Gastrocnemius medialis (tissue), 4 donors: ENCODE results near the gene NTPCR. TPM values are rescaled to one million over a fixed set of nuclear protein-coding genes. Genes with fewer than 3 reads are reported as not detected.

Experiments
- ATAC-seq, 2 donors: fragments of 150-250 bp; one replicate each; pipeline ENCODE4 v1.9.1; 2016
- DNase-seq, 2 donors: peaks; one replicate each; pipeline ENCODE4 v3.0.0-alpha.2; 2019
- H3K27ac ChIP-seq, 4 donors: fragments of 200-600 bp; sonication (generic); 1 replicate in 1 of 4; 2 replicates in 3 of 4; pipeline ENCODE4 v1.5.1; 2016 to 2018; ENCODE audit warnings: mild to moderate bottlenecking in 2 of 4, moderate library complexity in 1 of 4
- H3K27me3 ChIP-seq, 3 donors: fragments of 200-600 bp; sonication (generic) in 2 of 3; 1 replicate in 1 of 3; 2 replicates in 2 of 3; pipeline versions ENCODE4 v1.5.1 to v1.6.0; 2016 to 2019; ENCODE audit warnings: mild to moderate bottlenecking in 1 of 3, moderate library complexity in 1 of 3
- H3K36me3 ChIP-seq, 2 donors: fragments of 200-600 bp; sonication (generic) in 1 of 2; one replicate each; pipeline ENCODE4 v1.5.1; 2017 to 2018
- H3K4me1 ChIP-seq, 2 donors: fragments of 200-600 bp; sonication (generic) in 1 of 2; one replicate each; pipeline ENCODE4 v1.5.1; 2016 to 2017; ENCODE audit warnings: mild to moderate bottlenecking in 2 of 2
- H3K4me3 ChIP-seq, 4 donors: fragments of 200-600 bp; sonication (generic) in 3 of 4; 1 replicate in 1 of 4; 2 replicates in 3 of 4; pipeline ENCODE4 v1.5.1; 2016 to 2019; ENCODE audit warnings: mild to moderate bottlenecking in 2 of 4
- H3K9me3 ChIP-seq, 3 donors: fragments of 200-600 bp; sonication (generic) in 2 of 3; 1 replicate in 1 of 3; 2 replicates in 2 of 3; pipeline ENCODE4 v1.5.1; 2016 to 2019
- CTCF ChIP-seq, 5 experiments: fragments of 450-650 bp in 3 of 5; fragments of 200-600 bp in 2 of 5; sonication (generic) in 2 of 5; IDR thresholded peaks in 4 of 5; conservative IDR thresholded peaks in 1 of 5; 1 replicate in 4 of 5; 2 replicates in 1 of 5; pipeline ENCODE4 v1.5.1; 2016 to 2019; ENCODE audit warnings: antibody characterized with exemption in 5 of 5, mild to moderate bottlenecking in 3 of 5, moderate library complexity in 3 of 5
- POLR2A ChIP-seq, 2 donors: fragments of 450-650 bp; IDR thresholded peaks; one replicate each; pipeline ENCODE4 v1.6.1; 2017; ENCODE audit warnings: antibody characterized with exemption in 2 of 2, mild to moderate bottlenecking in 2 of 2, moderate library complexity in 2 of 2
- in situ Hi-C, 4 donors: fragments of 200-750 bp; cut with MboI; loops; one replicate each; pipeline versions ENCODE4 v1.15.0 to v1.8.0; 2017; ENCODE audit warnings: low sequenced_read_pairs in 4 of 4
- intact Hi-C: fragments of 100-400 bp; cut with DNase I; formaldehyde crosslinking; loops from one replicate; pipeline ENCODE4 v1.15.1; 2023; ENCODE audit warnings: low total_unique reads
- total RNA-seq, 4 donors: library from RNA; depleted of rRNA; stranded (reverse); fragments of >200 nt; gene quantifications; one replicate each; pipeline versions ENCODE4 v1.1.0 to v1.2.3, GENCODE V29; 2016

Gene NTPCR
- total RNA-seq, 4 donors from 2014 or later: 20.5 to 33.7 (median 24.2) TPM

GRCh38 chr1:232980355-232980978 is 30.1 kb downstream of the NTPCR start:
- Histone ChIP-seq H3K36me3 (peaks cover 0 to 10% of the 10 kb centered on the region in 2 donors), H3K4me3 (no peak overlapping the region), H3K27ac (no peak overlapping the region), H3K9me3 (no peaks in the 10 kb centered on the region), H3K4me1 (peaks cover 5 to 7% of the 10 kb centered on the region in 2 donors), H3K27me3 (no peaks in the 10 kb centered on the region)
- DNase-seq: no peak
- ATAC-seq: no peak
- in situ Hi-C loops: no loop called here
- no peak for TF ChIP-seq POLR2A (IDR thresholded peaks at IDR 0.05)
- no peak for TF ChIP-seq CTCF (IDR thresholded peaks at IDR 0.05 in 4 of 5, conservative IDR thresholded peaks at IDR 0.05 in 1 of 5)
- intact Hi-C loops: no loop called here

- in situ Hi-C loops: no loop called here
- intact Hi-C loops: no loop called here
These were observed 30.7 kb downstream of the NTPCR start for GRCh38 chr1:232980986-232981560.

GRCh38 chr1:232982238-232982944 is 32.0 kb downstream of the NTPCR start:
- Histone ChIP-seq H3K27ac (no peak overlapping the region), H3K4me1 (peaks cover 5 to 7% of the 10 kb centered on the region in 2 donors), H3K4me3 (no peak overlapping the region), H3K9me3 (no peaks in the 10 kb centered on the region), H3K36me3 (no peaks in the 10 kb centered on the region), H3K27me3 (no peaks in the 10 kb centered on the region)
- intact Hi-C loops: no loop called here
- DNase-seq (peak in 1 of 2 donors; percentile 29), ATAC-seq (peak in 1 of 2 donors; percentile 83)
- in situ Hi-C loops: no loop called here
- TF ChIP-seq POLR2A (IDR thresholded peaks at IDR 0.05): no peak
- TF ChIP-seq CTCF (IDR thresholded peaks at IDR 0.05 in 4 of 5, conservative IDR thresholded peaks at IDR 0.05 in 1 of 5): no peak

More at GRCh38 chr1:232980986-232981560, 30.7 kb downstream of the NTPCR start:
- peaks cover 5 to 7% of the 10 kb centered on the region in 2 donors for H3K4me1 ChIP-seq
- ATAC-seq (no peak), DNase-seq (no peak)
- no peaks in the 10 kb centered on the region for H3K27me3 ChIP-seq
- no peaks in the 10 kb centered on the region for H3K9me3 ChIP-seq
- TF ChIP-seq POLR2A (IDR thresholded peaks at IDR 0.05): no peak
- no peak for TF ChIP-seq CTCF (IDR thresholded peaks at IDR 0.05 in 4 of 5, conservative IDR thresholded peaks at IDR 0.05 in 1 of 5)
- no peak overlapping the region for H3K27ac ChIP-seq
- no peak overlapping the region for H3K4me3 ChIP-seq
- peaks cover 0 to 10% of the 10 kb centered on the region in 2 donors for H3K36me3 ChIP-seq

- H3K4me1 ChIP-seq: peaks cover 5 to 7% of the 10 kb centered on the region in 2 donors
- no peak overlapping the region for H3K27ac ChIP-seq
- no peaks in the 10 kb centered on the region for H3K9me3 ChIP-seq
- intact Hi-C loops: no loop called here
- in situ Hi-C loops: no loop called here
- DNase-seq (no peak), ATAC-seq (no peak)
- TF ChIP-seq POLR2A (IDR thresholded peaks at IDR 0.05): no peak
- H3K27me3 ChIP-seq: no peaks in the 10 kb centered on the region
- no peak overlapping the region for H3K4me3 ChIP-seq
- H3K36me3 ChIP-seq: no peaks in the 10 kb centered on the region
These were observed 33.0 kb downstream of the NTPCR start for GRCh38 chr1:232983375-232983774.
